ENCODE measurements around the gene MAP2K5. TPM values are rescaled to one million over a fixed set of nuclear protein-coding genes. Genes with fewer than 3 reads are reported as not detected.

The MAP2K5 gene
- polyA plus RNA-seq, 2 of the 4 experiments (the other 2 are of a cell fraction) = 7.8 to 11.0 TPM

GRCh38 chr15:67801926-67802914, 259.7 kb downstream of the MAP2K5 start:
- no peak for DNase-seq (ENCODE audit: low read depth in 1 of 2, low spot score in 1 of 2)
- no peak for FAIRE-seq
- H3K4me3 ChIP-seq = no peak overlapping the region
- H3K27ac ChIP-seq = no peak overlapping the region
- ChIA-PET CTCF (interaction anchor here (1.2 to 1.7 kb wide), 2 partner anchors 34 to 62 kb away, joined by 3 to 6 read pairs; no protein-coding TSS in a partner anchor), POLR2A (no interaction called here)
- TF ChIP-seq POLR2A (IDR thresholded peaks at IDR 0.05; ENCODE audit: low read length) (no peak), ZC3H11A (IDR thresholded peaks at IDR 0.05) (no peak), KDM5A (IDR thresholded peaks at IDR 0.05) (no peak), MYC (IDR thresholded peaks at IDR 0.05; ENCODE audit: borderline replicate concordance, low read length) (no peak), RAD21 (conservative IDR thresholded peaks at IDR 0.05 in 1 of 2, IDR thresholded peaks at IDR 0.05 in 1 of 2) (no peak), JUNB (IDR thresholded peaks at IDR 0.05) (no peak), HOXB13 (CRISPR knock-in tag; IDR thresholded peaks at IDR 0.05; ENCODE audit: low read depth) (no peak), HES2 (IDR thresholded peaks at IDR 0.05) (no peak), RFX5 (IDR thresholded peaks at IDR 0.05) (no peak), SMC3 (IDR thresholded peaks at IDR 0.05) (no peak)
- no peaks in the 10 kb centered on the region for H3K9me3 ChIP-seq
- ATAC-seq = no peak
- 77% methylated on average over 19 of the region's 19 CpGs for WGBS (ENCODE audit: missing lambda C conversion rate)
- H3K4me1 ChIP-seq = no peaks in the 10 kb centered on the region
- no peak overlapping the region for H3K4me2 ChIP-seq

- DNase-seq (ENCODE audit: low read depth in 1 of 2, low spot score in 1 of 2) (no peak), FAIRE-seq (no peak), ATAC-seq (no peak)
- Histone ChIP-seq H3K4me3 (no peak overlapping the region), H3K9me3 (no peaks in the 10 kb centered on the region), H3K27ac (no peak overlapping the region), H3K4me2 (no peak overlapping the region), H3K4me1 (no peaks in the 10 kb centered on the region)
- WGBS (ENCODE audit: missing lambda C conversion rate) = 62% methylated on average over 3 of the region's 3 CpGs
- ChIA-PET CTCF (interaction anchor here (1.0 to 1.4 kb wide), 3 partner anchors 29 to 346 kb away, joined by 3 to 4 read pairs (median 3); no protein-coding TSS in a partner anchor), POLR2A (no interaction called here)
- TF ChIP-seq CEBPB (IDR thresholded peaks at IDR 0.05) = no peak
- TF ChIP-seq RCOR1 (IDR thresholded peaks at IDR 0.05; ENCODE audit: low read depth, low read length) = no peak
- no peak for TF ChIP-seq RNF2 (IDR thresholded peaks at IDR 0.05; ENCODE audit: borderline replicate concordance, low read depth)
- no peak for TF ChIP-seq TFCP2L1 (CRISPR knock-in tag; IDR thresholded peaks at IDR 0.05)
- no peak for TF ChIP-seq FOXS1 (CRISPR knock-in tag; IDR thresholded peaks at IDR 0.05)
- no peak for TF ChIP-seq MYC (IDR thresholded peaks at IDR 0.05; ENCODE audit: borderline replicate concordance, low read length)
- TF ChIP-seq REST (IDR thresholded peaks at IDR 0.05) = no peak
- TF ChIP-seq E2F6 (IDR thresholded peaks at IDR 0.05; ENCODE audit: borderline replicate concordance, low read depth) = no peak
- TF ChIP-seq HEYL (CRISPR knock-in tag; IDR thresholded peaks at IDR 0.05) = no peak
- no peak for TF ChIP-seq HMGXB4 (CRISPR knock-in tag; IDR thresholded peaks at IDR 0.05; ENCODE audit: borderline replicate concordance)
- TF ChIP-seq KDM1A (IDR thresholded peaks at IDR 0.05; ENCODE audit: low read depth) = no peak
- TF ChIP-seq SMC3 (IDR thresholded peaks at IDR 0.05) = no peak
- no peak for TF ChIP-seq POLR2AphosphoS2 (conservative IDR thresholded peaks at IDR 0.05; ENCODE audit: low read length)
- no peak for TF ChIP-seq ZNF302 (CRISPR knock-in tag; IDR thresholded peaks at IDR 0.05)
- no peak for TF ChIP-seq GATA3 (IDR thresholded peaks at IDR 0.05; ENCODE audit: borderline replicate concordance)
- TF ChIP-seq FOSL2 (IDR thresholded peaks at IDR 0.05) = no peak
- TF ChIP-seq FOSL2 (CRISPR knock-in tag; IDR thresholded peaks at IDR 0.05) = no peak
These were observed 260.8 kb downstream of the MAP2K5 start for GRCh38 chr15:67803299-67803698.
